ENCODE measurements around the gene PCSK5.

GRCh38 chr9:76115982-76116646 is 225.6 kb downstream of the PCSK5 start:
- TF ChIP-seq, protein P1, sequence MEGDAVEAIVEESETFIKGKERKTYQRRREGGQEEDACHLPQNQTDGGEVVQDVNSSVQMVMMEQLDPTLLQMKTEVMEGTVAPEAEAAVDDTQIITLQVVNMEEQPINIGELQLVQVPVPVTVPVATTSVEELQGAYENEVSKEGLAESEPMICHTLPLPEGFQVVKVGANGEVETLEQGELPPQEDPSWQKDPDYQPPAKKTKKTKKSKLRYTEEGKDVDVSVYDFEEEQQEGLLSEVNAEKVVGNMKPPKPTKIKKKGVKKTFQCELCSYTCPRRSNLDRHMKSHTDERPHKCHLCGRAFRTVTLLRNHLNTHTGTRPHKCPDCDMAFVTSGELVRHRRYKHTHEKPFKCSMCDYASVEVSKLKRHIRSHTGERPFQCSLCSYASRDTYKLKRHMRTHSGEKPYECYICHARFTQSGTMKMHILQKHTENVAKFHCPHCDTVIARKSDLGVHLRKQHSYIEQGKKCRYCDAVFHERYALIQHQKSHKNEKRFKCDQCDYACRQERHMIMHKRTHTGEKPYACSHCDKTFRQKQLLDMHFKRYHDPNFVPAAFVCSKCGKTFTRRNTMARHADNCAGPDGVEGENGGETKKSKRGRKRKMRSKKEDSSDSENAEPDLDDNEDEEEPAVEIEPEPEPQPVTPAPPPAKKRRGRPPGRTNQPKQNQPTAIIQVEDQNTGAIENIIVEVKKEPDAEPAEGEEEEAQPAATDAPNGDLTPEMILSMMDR (IDR thresholded peaks at IDR 0.05) = no peak
- no peak for TF ChIP-seq POLR2A (IDR thresholded peaks at IDR 0.05)

All from adrenal gland (tissue), 5 donors.